ENCODE results near the gene LMTK2. TPM values are rescaled to one million over a fixed set of nuclear protein-coding genes. Genes with fewer than 3 reads are reported as not detected.

The LMTK2 gene
- total RNA-seq, 1 experiment from 2014 or later: 11.1 TPM

DNA sequence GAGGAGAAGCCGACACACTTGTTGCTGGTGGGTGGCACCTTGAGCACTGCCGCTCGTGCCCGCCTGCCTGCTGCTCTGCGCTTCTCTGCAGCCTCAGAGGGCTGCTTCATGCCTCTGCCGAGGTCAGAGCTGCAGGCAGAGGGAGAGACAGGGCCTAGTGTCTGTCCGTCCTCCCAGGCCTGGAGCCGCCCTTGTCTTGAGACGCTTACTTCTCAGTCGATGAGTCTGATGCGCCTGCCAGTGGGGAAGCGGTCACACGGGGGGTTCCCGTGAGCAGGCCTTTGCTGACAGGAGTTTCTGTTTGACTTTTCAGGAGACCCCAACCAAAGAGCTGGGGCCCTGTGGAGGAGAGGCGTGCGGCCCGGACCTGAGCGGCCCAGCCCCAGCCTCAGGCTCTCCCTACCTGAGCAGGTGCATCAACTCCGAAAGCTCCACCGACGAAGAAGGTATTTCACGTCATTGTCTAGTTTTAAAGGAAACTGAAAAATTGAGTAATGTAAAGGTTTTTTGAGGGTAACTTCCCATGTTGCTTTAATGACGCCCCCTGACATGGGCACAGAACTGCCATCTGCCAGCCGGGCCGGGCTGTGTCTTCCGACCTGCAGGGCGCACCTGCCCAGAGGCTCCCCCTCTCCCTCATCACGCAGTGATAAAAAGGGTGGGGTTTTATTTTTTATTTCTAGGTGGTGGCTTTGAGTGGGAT lies 96.8 kb downstream of the LMTK2 start:
- no peak for DNase-seq (ENCODE audit: low read depth)

DNA sequence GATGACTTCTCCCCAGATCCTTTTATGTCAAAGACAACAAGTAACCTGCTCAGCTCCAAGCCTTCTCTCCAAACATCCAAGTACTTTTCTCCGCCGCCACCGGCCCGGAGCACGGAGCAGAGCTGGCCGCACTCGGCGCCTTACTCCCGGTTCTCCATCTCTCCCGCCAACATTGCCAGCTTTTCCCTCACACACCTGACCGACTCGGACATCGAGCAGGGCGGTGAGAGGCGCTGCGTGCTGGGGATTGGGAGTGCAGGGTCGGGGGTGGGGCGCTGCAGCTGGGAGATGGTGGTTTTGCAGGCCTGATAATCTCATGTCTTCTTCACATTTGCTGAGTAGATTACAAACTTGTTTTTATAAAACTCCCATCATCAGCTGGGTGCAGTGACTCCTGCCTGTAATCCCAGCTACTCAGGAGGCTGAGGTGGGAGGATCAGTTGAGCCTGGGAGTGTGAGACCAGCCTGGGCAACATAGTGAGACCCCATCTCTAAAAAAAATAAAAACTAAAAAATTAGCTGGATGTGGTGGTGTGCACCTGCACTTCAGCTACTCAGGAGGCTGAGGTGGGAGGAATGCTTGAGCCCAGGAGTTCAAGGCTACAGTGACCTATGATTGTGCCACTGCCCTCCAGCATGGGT lies 97.4 kb downstream of the LMTK2 start:
- no peak for DNase-seq (ENCODE audit: low read depth)

DNA sequence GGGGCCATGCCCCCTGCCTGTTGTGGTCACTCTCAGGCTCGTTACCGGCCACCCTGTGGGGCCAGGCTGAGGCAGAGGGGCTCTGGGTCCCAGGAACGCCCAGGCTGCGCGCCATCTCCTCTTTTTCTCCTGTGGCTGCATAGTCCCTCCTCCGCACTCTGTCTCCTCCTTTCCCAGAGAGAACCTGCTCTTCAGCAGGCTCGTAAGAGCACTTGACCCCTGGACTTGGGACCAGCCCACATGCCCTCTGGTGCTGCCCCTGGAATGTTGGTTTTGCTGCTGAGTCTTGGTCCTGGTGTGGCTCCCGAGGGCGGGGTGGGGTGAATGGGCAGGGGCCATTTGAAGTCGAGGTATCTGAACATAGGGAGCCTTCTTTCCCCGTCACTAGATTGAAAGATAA lies 98.0 kb downstream of the LMTK2 start:
- DNase-seq (ENCODE audit: low read depth): no peak

DNA sequence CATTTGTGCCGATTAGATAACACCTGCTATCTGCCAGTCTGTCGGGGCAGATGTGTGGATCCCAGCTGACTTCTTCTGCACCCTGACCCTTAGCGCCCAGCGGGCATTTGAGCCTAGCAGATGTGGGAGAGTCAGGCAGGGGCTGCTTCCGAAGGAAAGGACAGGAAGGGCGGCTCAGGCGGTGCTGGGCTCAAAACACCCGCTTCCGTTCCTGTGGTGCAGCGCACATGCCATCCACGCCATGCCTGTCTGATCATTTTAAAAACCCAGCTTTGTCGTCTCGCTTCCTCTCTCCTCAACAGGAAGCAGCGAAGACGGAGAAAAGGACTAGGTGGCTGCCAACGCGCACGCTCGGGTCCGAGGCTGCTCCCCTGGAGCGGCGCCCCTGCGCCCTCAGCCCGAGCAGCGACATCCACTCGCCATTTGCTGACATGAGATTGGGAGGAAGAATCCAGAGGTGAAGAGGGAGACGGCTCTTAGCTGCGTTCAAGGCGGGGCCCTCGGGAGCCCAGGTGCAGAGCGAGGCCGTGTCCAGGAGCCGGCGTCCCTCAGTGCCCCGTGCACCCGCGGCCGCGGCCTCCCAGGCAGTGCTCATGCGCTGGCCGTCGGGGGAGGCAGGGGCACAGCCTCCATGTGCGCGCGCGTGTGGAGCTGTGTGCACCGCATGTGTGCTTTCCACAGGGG lies 98.6 kb downstream of the LMTK2 start:
- DNase-seq (ENCODE audit: low read depth): no peak

DNA sequence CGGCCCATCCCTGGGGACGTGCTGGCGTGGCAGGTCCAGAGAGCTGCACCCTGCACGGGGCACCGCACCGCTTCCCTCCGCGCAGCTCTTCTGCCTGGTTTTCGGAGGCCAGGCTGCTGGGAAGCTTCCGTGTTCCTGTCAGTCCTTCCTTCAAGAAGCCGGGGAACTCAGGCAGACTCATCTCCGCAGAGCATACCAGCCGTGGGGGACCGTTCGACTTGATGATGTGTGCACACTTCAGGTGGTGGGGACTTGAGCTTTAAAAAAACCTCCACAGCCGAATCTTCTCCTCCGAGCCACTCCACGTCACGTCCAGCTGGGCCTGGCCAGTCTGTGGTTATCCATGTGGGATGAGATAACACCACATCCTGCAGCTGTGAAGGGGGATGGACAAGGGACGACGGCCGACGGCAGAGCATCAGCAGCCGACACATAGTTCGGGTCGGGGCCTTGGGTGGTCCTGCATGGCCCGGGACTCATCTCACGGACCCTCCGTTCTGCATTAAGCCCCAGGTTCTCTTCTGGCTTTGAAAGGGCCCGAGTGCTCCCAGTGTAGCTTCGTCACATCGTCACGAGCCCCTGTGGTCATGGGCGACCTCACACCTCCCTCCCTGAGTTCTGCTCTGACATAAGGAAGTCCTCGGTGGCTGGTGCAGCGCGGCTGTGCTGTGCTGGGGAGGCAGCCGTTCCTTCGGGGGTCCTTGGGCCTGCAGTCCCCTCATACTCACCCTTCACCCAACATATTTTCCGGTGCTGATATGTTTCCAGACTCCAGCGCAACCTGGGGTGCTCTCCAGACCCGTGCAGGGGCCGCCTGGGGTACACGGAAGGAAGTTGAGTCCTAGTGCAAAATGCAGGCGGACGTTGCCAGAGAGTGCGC lies 100.0 kb downstream of the LMTK2 start:
- DNase-seq (ENCODE audit: low read depth): no peak

DNA sequence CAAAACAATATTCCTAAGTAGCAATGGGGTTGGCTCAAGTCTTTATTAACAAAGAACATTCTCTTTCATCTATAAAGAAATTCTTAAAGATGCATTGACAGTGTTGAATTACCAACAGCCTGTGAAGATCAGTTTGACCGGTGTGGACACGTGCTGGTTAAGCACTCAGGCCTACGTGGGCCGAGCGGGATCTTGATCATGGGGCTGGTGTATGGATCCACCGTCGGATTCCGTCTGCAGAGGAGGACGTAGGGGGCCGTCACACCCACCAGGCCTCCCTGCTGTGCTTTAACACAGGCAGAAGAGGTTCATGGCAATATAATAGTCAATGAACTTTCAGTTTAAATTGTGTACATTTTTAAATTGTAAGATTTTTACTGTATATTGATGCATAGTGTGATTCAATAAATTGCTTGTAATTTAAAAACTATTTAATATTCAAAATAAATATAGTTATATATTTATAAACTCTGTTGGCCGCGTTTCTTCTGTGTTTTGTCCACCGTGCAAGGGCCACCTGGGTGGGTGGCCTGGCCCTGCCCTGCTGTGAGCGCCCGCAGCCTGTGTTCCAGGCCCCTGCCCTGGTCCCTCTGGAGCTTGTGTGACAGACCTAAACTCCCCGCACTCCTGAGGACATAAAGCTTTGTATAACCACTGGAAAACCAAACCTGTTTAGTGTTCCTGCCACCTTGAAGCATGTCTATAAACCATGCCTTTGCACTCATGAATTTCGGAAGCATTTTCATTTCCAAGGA lies 102.7 kb downstream of the LMTK2 start:
- DNase-seq (ENCODE audit: low read depth): no peak

DNA sequence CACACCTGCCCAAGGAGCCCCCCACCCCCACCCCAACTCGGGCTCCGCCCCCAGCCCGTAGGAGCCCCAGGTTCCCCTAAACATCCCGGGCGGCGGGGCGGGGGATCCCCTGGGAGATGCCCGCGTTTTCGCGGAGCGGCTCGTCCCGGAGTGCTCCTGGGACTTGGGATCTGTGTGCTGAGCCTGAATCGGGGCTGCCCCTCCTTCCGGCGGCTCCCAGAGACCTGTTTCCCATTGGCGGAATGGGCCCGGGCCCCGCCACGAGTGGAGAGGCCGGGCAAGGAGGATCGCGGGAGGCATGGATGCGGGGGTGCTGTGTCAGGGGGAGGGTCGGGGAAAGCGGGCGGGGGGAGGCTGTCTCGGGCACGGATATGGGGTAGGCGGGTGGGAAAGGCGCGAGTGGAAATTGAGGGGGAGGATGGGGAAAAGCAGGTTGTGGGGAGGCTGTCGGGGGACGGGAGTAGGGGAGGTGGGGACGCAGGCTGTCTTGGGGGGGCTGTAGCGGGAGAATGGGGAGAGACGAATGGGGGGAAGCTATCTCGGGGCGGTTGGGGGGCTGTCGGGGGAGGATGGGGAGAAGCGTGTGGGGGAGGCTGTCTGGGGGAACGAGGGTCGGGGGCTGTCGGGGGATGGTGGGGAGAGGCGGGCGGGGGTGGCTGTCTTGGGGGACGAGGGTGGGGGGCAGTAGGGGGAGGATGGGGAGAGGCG lies 104.0 kb downstream of the LMTK2 start:
- no peak for DNase-seq (ENCODE audit: low read depth)

DNA sequence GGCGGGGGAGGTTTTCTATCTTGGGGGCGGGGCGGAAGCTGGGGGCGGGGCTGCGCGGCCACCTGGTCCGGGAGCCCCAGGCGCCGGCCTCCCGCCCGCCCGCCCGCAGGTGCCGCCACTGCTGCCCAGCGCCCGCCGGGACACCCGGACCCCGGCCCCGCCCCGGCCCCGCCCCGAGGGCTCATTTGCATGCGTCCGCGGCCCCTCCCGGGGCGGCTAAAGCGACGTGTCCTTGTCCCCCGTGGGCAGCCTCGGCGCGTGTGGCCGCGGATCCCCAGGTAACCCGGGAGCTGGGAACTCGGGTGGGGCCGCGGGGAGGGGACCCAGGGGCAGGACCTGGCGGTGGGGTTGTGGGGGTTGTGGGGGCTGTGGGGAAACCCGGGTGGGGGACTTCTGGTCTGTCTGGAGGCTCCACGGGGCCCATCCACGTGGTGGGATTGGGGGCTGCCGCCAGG lies 104.6 kb downstream of the LMTK2 start, which contains the start of gene BHLHA15:
Gene BHLHA15 (plus strand): TSS at position 219 of the 455 bp plus-strand sequence. CDS start 871 bp downstream, outside the sequence.
- DNase-seq (ENCODE audit: low read depth): no peak

DNA sequence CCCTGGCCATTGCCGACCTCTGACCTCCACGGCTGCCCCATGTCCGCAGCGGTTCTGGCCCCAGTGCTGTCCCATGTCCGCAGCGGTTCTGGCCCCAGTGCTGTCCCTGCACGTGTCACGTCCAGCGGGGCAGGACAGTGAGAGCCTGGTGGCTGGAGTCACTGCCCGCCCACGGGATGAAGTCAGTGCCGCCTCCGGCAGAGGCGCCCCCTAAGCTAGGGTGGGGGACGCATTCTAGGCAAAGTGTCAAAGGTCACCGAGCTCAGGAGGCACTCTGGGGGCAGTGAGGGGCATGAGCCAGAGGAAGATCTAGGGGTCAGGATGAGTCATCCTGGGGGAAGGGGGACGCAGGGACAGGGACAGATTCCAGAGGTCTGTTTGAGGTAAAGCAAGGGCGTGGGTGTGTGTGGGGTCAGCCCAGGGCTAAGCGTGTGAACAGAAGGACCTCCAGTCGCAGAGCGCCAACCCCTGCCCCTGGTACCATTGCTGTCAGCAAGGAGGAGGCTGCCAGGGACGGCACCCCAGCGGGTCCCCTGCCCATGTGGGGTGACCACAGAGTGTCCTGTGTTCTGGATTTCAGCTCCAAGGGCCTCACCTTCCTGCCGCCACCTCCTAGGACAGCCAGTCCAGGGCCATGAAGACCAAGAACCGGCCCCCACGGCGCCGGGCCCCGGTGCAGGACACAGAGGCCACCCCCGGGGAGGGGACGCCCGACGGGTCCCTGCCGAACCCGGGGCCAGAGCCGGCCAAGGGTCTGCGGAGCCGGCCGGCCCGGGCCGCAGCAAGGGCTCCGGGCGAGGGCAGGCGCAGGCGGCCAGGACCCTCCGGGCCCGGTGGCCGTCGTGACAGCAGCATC lies 105.2 kb downstream of the LMTK2 start:
- DNase-seq (ENCODE audit: low read depth): no peak

DNA sequence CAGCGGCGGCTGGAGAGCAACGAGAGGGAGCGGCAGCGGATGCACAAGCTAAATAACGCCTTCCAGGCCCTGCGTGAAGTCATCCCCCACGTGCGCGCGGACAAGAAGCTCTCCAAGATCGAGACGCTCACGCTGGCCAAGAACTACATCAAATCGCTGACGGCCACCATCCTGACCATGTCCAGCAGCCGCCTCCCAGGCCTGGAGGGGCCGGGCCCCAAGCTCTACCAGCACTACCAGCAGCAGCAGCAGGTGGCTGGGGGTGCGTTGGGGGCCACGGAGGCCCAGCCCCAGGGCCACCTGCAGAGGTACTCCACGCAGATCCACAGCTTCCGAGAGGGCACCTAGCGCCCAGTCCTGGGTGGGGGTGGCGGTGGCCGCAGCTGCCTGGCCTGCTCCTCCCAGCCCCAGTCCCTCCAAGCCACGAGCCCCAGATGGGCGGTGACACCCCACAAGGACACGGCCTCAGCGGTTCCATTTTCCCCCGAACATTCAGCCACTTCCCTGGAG lies 105.9 kb downstream of the LMTK2 start:
- DNase-seq (ENCODE audit: low read depth): no peak

DNA sequence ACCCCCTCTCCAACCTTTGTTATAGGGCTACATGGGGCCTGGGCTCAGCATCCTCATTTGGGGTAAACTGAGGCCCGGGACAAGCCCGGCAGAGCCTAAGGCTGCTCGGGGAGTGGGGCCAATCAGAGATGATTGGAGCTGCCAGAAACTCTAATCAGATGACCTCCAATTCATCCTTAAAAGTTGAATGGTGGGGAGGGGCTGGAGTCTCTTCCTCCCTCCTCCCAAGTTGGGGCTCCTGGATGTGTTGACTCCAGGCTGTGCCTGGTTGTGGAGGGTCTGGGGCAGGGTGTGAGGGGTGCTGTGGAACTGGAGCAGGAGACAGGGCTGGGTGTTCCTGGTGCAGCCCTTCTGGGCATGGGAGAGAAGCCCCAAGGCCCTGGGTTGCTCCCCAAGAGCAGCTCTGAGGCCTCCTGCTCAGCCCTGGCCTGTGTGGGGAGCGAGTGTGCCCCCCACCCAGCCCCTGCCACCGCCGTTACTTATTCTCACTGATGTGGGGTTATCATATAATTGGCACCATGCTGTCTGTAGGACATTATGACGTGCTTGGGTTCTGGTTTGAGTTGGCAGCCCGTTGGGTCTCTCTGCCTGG lies 106.7 kb downstream of the LMTK2 start:
- no peak for DNase-seq (ENCODE audit: low read depth)

DNA sequence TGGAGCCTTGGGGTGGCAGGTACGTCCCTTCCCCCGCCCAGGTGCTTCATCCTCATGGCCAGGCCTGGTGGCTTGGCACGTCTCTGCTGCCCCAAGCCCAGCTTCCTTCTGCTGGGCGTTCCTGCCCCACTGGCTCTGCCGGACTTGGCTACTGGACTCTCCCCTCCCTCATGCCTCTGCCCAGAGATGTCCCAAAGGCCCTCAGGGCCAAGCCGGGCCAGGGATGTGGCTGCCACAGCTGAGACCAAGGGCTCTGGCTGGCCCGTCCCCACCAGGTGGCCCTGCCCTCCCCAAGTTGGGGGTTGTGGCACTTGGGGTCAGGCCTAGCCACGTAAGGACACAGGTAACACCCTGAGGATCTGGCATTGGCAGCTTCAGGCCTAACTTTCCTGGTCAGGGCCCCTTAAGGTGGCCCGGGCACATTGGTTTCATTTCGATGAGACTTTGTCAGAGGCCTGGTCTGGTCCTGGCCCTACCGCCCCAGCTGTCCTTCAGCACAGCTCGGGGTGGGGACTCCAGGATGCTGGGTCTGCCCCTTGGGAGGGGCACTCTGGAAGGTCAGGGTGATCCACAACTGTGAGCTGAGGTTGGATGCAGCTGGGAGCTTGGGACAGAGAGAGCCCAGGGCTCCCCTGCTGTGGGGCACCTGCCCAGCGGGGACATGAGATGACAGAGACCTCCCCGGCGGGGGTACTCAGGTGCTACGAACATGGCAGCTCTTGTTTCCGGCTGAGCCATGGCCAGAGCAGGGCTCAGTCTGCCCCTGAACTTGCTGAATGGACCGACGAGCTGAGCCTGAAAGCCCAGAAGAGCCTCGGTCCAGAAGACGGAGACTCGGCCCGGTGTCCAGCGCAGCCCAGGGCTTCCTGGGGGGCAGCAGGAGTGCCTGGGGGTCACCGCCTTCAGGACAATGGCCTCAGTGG lies 107.5 kb downstream of the LMTK2 start:
- DNase-seq (ENCODE audit: low read depth): no peak

DNA sequence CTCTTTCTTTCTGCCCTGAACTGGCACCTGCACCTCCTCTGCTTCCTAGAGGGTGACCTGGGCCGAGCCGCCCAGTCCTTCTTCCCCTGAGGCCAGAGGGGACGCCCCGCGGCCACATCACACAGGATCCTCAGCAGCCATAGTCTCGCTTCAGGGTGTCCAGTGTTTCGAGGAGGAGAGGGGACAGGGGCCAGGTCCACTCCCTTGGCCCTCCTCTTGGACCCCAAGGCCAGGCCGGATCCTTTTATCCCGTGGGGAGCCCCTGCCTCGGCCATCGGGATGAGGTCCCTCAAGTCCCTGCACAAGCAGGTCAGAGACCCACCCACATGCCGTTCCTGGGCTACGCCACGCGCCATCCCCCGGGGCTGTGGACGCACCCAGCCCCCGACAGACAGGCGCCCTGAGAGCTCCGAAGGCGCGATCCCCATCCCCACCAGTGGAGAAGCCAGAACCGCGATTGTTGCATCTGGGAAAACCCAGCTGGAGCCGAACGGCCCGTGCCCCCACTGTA lies 108.2 kb downstream of the LMTK2 start:
- DNase-seq (ENCODE audit: low read depth): no peak

DNA sequence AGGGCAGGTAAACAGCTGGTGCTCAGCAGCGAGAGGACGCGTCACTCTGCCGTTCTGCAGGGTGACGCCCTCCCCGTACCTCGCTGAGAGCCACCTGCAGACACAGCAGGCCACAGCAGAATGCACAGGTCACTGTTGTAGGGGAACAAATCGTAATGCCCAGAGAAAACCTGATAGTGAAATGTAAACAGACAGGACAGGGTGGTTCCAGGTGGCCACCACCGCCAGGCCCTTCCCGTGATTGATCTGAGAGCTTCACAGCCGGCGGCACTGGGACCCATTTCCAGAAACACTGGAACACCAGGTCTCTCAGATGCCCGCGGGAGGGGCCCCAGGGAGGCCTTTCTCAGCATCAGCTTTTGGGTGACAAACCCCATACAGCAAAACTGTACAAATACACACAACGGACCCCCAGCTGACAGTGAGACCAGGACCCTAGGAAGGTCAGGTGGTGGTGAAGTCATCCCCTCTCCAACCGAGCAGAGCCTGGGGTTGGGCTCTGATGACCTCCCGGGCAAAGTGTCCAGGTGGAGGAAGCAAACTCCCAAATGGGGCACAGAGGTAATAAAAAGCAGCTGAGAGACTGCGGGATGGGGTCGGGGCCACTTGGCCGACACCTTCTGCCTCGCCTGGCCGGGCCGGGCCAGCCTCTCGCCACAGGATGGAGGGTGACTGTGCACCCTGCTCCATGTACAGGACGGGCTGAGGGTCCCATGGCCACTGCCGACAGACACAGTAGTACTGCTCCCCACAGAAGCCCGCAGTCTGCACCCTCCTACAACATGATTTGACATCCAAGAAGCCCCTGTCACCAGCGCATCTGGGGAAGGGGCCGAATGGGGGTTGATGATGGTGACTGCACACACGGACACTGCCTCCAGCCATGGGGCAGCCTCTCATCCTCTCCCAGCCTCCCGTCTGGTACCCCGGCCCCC lies 109.2 kb downstream of the LMTK2 start:
- DNase-seq (ENCODE audit: low read depth): no peak

DNA sequence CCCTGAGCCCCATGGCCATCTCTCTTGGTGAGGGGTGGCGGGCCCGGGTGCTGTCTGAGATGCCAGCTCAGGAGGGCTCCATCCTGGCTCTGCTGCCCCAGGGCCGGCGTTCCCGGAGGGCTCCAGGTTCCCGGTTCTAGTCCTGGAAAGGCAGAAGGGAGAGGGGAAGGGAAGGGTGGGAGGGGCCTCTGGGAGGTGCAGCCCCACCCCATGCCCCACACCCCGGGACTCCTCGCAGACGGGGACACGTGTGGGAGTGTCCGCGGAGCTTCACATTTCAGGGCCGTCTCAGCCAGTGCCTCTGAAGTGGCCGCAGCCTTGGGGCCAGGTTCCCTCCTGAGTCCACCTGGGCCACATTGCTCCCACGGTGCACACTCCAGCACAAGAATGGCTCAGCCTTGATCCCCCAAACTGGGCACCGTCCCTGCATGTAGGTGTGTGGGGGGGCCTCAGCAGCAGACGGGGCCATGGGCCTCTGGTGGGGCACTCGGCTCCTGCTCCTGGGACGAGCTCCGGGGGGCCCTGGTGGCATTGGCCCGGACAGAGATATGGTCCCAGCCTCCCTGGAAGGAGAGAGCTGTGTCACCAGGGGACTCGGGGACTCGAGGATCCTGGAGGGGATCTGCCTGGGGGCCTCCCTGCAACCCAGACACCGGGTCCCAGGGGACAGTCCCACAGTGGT lies 110.4 kb downstream of the LMTK2 start:
- DNase-seq (ENCODE audit: low read depth): no peak
